ENCODE data around the gene RAB36.

Gene RAB36

GRCh38 chr22:23153994-23154393, 8.7 kb downstream of the RAB36 start:
- peak in 2 of 10 donors; percentile 49 to 75 for DNase-seq
- intact Hi-C loops (cut with DNase I), result no loop called here

GRCh38 chr22:23154461-23154860, 9.2 kb downstream of the RAB36 start:
- intact Hi-C loops (cut with DNase I), result no loop called here
- peak in 1 of 10 donors; percentile 28 for DNase-seq

- peak in 1 of 10 donors; percentile 45 for DNase-seq
- intact Hi-C loops (cut with DNase I), result no loop called here
Observed at GRCh38 chr22:23155143-23155542, 9.9 kb downstream of the RAB36 start.

GRCh38 chr22:23155831-23156230, 10.6 kb downstream of the RAB36 start:
- intact Hi-C loops (cut with DNase I), result no loop called here
- peak in 1 of 10 donors; percentile 80 for DNase-seq

GRCh38 chr22:23156286-23156685, 11.0 kb downstream of the RAB36 start:
- DNase-seq, result peak in 1 of 10 donors; percentile 68
- intact Hi-C loops (cut with DNase I), result no loop called here

GRCh38 chr22:23157560-23158515, 12.6 kb downstream of the RAB36 start:
- DNase-seq, result no peak
- intact Hi-C loops (cut with DNase I), result no loop called here

GRCh38 chr22:23158516-23159290, 13.4 kb downstream of the RAB36 start:
- intact Hi-C loops (cut with DNase I), result no loop called here

GRCh38 chr22:23159291-23159630, 14.0 kb downstream of the RAB36 start:
- intact Hi-C loops (cut with DNase I), result no loop called here

More at GRCh38 chr22:23158516-23159290, 13.4 kb downstream of the RAB36 start:
- DNase-seq, result peak in 1 of 10 donors; percentile 59

GRCh38 chr22:23161029-23161428, 15.8 kb downstream of the RAB36 start:
- no peak for DNase-seq
- intact Hi-C loops (cut with DNase I), result no loop called here

More at GRCh38 chr22:23159291-23159630, 14.0 kb downstream of the RAB36 start:
- no peak for DNase-seq

GRCh38 chr22:23161574-23161973, 16.3 kb downstream of the RAB36 start:
- intact Hi-C loops (cut with DNase I), result no loop called here
- peak in 1 of 10 donors; percentile 63 for DNase-seq

GRCh38 chr22:23163665-23164064, 18.4 kb downstream of the RAB36 start:
- peak; percentile 45 to 96 (median 70) for DNase-seq
- intact Hi-C loops (cut with DNase I), result no loop called here

- intact Hi-C loops (cut with DNase I), result no loop called here
- DNase-seq, result no peak
Observed at GRCh38 chr22:23164091-23164490, 18.8 kb downstream of the RAB36 start.

GRCh38 chr22:23166042-23166831, 21.0 kb downstream of the RAB36 start:
- DNase-seq, result no peak
- intact Hi-C loops (cut with DNase I), result no loop called here

GRCh38 chr22:23166841-23167616, 21.8 kb downstream of the RAB36 start:
- intact Hi-C loops (cut with DNase I), result no loop called here
- DNase-seq, result no peak

GRCh38 chr22:23168391-23169042, 23.2 kb downstream of the RAB36 start:
- intact Hi-C loops (cut with DNase I), result no loop called here
- no peak for DNase-seq

GRCh38 chr22:23169043-23169406, 23.7 kb downstream of the RAB36 start:
- no peak for DNase-seq
- intact Hi-C loops (cut with DNase I), result no loop called here

GRCh38 chr22:23175817-23176644, 30.8 kb downstream of the RAB36 start:
- intact Hi-C loops (cut with DNase I), result loop anchor here (5.0 to 10.0 kb wide), 2 partner anchors 211 to 359 kb away; no protein-coding TSS in a partner anchor

GRCh38 chr22:23176645-23177027, 31.4 kb downstream of the RAB36 start:
- intact Hi-C loops (cut with DNase I), result loop anchor here (5.0 to 10.0 kb wide), 2 partner anchors 211 to 358 kb away; no protein-coding TSS in a partner anchor
- no peak for DNase-seq

More at GRCh38 chr22:23175817-23176644, 30.8 kb downstream of the RAB36 start:
- no peak for DNase-seq
